ENCODE results near the gene ADRB2. TPM values are rescaled to one million over a fixed set of nuclear protein-coding genes. Genes with fewer than 3 reads are reported as not detected.

Gene ADRB2
- total RNA-seq, 6 experiments from 2014 or later, result 2.0 to 4.0 (median 3.7) TPM

DNA sequence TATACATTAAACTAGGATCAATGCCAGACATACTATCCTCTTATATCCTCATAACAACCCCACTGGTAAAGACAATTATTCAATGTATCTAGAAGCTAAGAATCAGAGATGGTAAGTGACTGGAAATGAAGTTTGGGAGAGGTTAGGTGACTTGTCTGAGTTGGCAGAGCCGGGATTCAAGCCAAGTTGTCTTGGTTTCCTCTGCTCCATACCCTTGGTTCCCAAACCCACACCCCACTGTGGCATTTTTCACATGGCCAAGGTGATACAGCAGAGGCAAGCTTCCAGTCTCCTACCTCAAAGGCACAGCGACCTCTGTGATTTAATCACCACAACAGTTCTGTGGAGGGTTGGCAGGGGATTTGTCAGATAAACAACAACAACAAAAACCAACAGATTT is 34.7 kb upstream of the ADRB2 start:
- DNase-seq, result no peak
- Mint-ChIP-seq H3K36me3 (ENCODE audit: low read depth) (no peaks in the 10 kb centered on the region), H3K9me3 (no peaks in the 10 kb centered on the region), H3K4me1 (ENCODE audit: low read depth) (peaks cover 77% of the 10 kb centered on the region), H3K4me3 (no peak overlapping the region), H3K27ac (peak overlapping the region; percentile 31; the same call in 1 of the 2 replicates), H3K27me3 (ENCODE audit: insufficient read depth) (peaks cover 1% of the 10 kb centered on the region; the same call in 1 of the 2 replicates)
- TF ChIP-seq, protein P1, sequence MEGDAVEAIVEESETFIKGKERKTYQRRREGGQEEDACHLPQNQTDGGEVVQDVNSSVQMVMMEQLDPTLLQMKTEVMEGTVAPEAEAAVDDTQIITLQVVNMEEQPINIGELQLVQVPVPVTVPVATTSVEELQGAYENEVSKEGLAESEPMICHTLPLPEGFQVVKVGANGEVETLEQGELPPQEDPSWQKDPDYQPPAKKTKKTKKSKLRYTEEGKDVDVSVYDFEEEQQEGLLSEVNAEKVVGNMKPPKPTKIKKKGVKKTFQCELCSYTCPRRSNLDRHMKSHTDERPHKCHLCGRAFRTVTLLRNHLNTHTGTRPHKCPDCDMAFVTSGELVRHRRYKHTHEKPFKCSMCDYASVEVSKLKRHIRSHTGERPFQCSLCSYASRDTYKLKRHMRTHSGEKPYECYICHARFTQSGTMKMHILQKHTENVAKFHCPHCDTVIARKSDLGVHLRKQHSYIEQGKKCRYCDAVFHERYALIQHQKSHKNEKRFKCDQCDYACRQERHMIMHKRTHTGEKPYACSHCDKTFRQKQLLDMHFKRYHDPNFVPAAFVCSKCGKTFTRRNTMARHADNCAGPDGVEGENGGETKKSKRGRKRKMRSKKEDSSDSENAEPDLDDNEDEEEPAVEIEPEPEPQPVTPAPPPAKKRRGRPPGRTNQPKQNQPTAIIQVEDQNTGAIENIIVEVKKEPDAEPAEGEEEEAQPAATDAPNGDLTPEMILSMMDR (IDR thresholded peaks at IDR 0.05), result no peak

DNA sequence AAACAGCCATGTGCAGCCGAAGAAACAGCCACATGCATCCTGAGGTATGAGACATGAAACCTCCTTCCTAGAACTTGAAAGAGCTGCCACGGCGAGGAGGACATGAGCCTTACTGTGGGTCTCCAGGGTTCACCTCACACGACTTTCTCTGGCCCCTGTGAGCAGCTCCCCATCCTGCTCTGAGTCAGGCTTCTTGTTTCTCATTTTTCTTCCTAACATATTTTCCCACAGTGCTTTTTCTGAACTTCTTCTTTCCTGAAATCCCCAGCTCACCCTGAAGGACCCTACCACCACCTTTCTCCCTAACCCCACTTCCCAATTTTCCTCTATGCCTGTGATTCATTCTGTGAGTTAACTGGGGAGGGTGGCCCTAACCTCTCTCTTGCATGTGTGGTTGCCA is 33.7 kb upstream of the ADRB2 start:
- no peak for DNase-seq
- no peaks in the 10 kb centered on the region for H3K9me3 Mint-ChIP-seq
- no peaks in the 10 kb centered on the region for H3K36me3 Mint-ChIP-seq (ENCODE audit: low read depth)
- peaks cover 1% of the 10 kb centered on the region; the same call in 1 of the 2 replicates for H3K27me3 Mint-ChIP-seq (ENCODE audit: insufficient read depth)
- H3K27ac Mint-ChIP-seq, result no peak overlapping the region
- no peak overlapping the region for H3K4me3 Mint-ChIP-seq
- peaks cover 74% of the 10 kb centered on the region for H3K4me1 Mint-ChIP-seq (ENCODE audit: low read depth)
- TF ChIP-seq, protein P1 (IDR thresholded peaks at IDR 0.05), result no peak

DNA sequence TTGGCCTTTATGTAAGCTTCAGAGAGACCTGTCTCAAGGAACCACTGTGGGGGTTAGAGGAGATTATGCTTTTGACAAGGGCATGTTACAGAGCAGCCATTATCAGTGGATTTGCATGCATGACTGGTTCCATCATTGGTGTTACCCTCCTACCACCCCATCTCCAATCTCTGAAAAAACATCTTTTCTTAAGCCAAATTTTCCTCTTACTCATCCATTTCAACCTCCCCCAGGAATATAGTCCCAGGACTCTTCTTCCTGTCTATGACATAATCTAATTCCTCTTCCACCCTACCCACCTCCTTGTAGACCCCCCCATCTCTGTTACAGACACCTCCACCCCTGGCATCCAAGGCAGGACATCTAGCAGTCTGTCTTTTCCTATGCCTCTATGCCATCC is 33.1 kb upstream of the ADRB2 start:
- no peak overlapping the region for H3K4me3 Mint-ChIP-seq
- no peak overlapping the region for H3K27ac Mint-ChIP-seq
- H3K27me3 Mint-ChIP-seq (ENCODE audit: insufficient read depth), result peaks cover 1% of the 10 kb centered on the region; the same call in 1 of the 2 replicates
- no peaks in the 10 kb centered on the region for H3K9me3 Mint-ChIP-seq
- TF ChIP-seq, protein P1 (IDR thresholded peaks at IDR 0.05), result no peak
- no peak for DNase-seq
- peaks cover 72% of the 10 kb centered on the region for H3K4me1 Mint-ChIP-seq (ENCODE audit: low read depth)
- H3K36me3 Mint-ChIP-seq (ENCODE audit: low read depth), result no peaks in the 10 kb centered on the region

DNA sequence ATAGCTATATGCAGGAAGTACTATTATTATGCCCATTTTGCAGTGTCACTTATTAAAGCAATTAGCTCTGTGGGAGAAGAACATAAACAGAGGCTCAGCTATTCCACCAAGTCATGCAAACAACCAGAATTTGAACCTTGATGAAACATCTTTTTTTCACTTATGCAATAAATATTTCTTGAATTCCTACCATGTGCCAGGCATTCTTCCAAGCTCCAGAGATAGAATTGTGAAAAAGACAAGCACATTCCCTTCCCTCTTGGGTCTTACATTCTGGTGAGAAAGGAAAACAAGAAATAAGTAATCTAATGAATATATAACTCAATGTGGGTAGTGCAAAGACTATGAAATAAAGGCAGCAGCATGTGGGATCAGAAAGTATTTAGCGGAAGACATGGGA is 32.1 kb upstream of the ADRB2 start:
- peaks cover 1% of the 10 kb centered on the region for H3K27me3 Mint-ChIP-seq (ENCODE audit: insufficient read depth)
- H3K36me3 Mint-ChIP-seq (ENCODE audit: low read depth), result no peaks in the 10 kb centered on the region
- no peaks in the 10 kb centered on the region for H3K9me3 Mint-ChIP-seq
- TF ChIP-seq, protein P1 (IDR thresholded peaks at IDR 0.05), result no peak
- peaks cover 72% of the 10 kb centered on the region for H3K4me1 Mint-ChIP-seq (ENCODE audit: low read depth)
- H3K4me3 Mint-ChIP-seq, result no peak overlapping the region
- DNase-seq, result peak; percentile 15
- no peak overlapping the region for H3K27ac Mint-ChIP-seq

DNA sequence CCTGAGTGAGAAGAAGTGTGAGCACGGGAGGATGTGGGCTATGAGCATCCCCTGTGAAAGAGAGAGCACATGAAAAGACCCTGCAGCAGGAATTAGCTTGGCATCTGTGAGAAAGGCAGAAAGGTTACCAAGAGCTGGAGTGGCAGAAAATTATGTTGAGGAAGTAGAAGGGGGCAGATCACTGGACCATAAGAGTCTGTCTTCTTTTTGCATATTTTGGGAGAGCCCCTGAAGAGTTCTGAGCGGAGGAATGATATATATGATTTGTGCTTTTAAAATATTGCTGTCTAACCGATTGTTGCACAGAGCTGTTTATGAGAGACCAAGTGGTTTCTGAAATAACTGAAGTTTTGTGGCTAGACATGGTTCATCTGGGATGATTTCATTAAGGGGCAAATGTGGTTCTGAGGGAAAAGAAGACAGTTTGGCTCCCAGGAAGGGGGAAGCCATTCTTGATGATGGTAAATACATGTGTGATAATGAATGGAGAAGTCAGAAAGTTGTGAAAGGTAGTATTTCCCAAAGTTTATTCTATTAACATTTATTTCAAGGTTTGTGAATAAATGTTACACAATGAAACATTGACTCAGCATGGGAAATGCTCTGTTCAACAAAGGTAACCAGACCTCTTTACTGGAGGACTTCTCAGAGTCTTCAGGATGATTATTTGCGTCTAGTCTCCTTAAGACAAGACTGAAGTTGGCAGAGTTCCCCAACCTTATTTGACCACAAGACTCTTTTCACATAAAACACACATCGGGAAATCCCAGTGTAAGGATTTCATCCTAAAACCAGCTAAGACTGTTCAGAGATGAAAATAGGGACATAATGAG is 31.5 kb upstream of the ADRB2 start:
- TF ChIP-seq, protein P1 (IDR thresholded peaks at IDR 0.05), result no peak
- no peaks in the 10 kb centered on the region for H3K36me3 Mint-ChIP-seq (ENCODE audit: low read depth)
- no peaks in the 10 kb centered on the region for H3K9me3 Mint-ChIP-seq
- DNase-seq, result peak; percentile 62
- peaks cover 1% of the 10 kb centered on the region for H3K27me3 Mint-ChIP-seq (ENCODE audit: insufficient read depth)
- no peak overlapping the region for H3K4me3 Mint-ChIP-seq
- H3K4me1 Mint-ChIP-seq (ENCODE audit: low read depth), result peaks cover 75% of the 10 kb centered on the region
- peak overlapping the region; percentile 22; the same call in 1 of the 2 replicates for H3K27ac Mint-ChIP-seq
